ENCODE results near the gene MTHFR. TPM values are rescaled to one million over a fixed set of nuclear protein-coding genes. Genes with fewer than 3 reads are reported as not detected.

Gene MTHFR
- total and polyA plus RNA-seq, 2 of the 4 experiments (the other 2 are of a cell fraction), result 7.3 to 7.4 TPM

- Histone ChIP-seq H3K4ac (ENCODE audit: low read depth, low read length) (no peak overlapping the region), H2BK15ac (ENCODE audit: low read depth, low read length) (no peak overlapping the region), H3K27me3 (ENCODE audit: control insufficient read depth, insufficient read depth, low read length) (no peaks in the 10 kb centered on the region), H4K20me1 (ENCODE audit: insufficient read depth, low read length) (peaks cover 4% of the 10 kb centered on the region; the same call in 1 of the 2 replicates), H2AK5ac (ENCODE audit: low read depth, low read length) (no peak overlapping the region), H3K56ac (ENCODE audit: extremely low read depth, insufficient read depth, low read length) (no peak overlapping the region), H4K91ac (ENCODE audit: insufficient read depth, low read depth, low read length) (no peak overlapping the region), H3K36me3 (ENCODE audit: control insufficient read depth, insufficient read depth, low read length) (peaks cover 6% of the 10 kb centered on the region), H3K9ac (ENCODE audit: low read depth, low read length) (no peak overlapping the region), H2BK5ac (ENCODE audit: low read depth, low read length, poor library complexity, severe bottlenecking) (no peak overlapping the region), H3K14ac (replicated peaks; ENCODE audit: low read depth, low read length) (no peak overlapping the region), H2BK20ac (ENCODE audit: low read depth, low read length) (no peak overlapping the region), H2AK9ac (replicated peaks; ENCODE audit: low read depth, low read length, poor library complexity) (no peak overlapping the region), H3K9me3 (ENCODE audit: control insufficient read depth, insufficient read depth, low read length) (no peaks in the 10 kb centered on the region), H3K4me3 (ENCODE audit: insufficient read depth, low read depth, low read length) (no peak overlapping the region), H2AFZ (replicated peaks; ENCODE audit: low read length, poor library complexity) (no peak overlapping the region), H4K8ac (ENCODE audit: low read depth in 2 of 2, low read length in 2 of 2) (no peak overlapping the region), H3K79me1 (ENCODE audit: low read depth in 1 of 2, low read length in 2 of 2) (peaks cover 22 to 32% of the 10 kb centered on the region in 2 experiments), H4K5ac (ENCODE audit: low read depth, low read length) (no peak overlapping the region), H3K4me1 (ENCODE audit: control insufficient read depth, insufficient read depth, low read length) (0 out of 2 replicates have a peak, but pooled peaks cover 3% of the 10 kb centered on the region), H3K27ac (ENCODE audit: insufficient read depth, low read length) (no peak overlapping the region), H3K23ac (ENCODE audit: low read depth, low read length) (no peak overlapping the region), H3K18ac (ENCODE audit: low read depth, low read length) (no peak overlapping the region), H3K9me1 (ENCODE audit: insufficient read depth, low read length) (peaks cover 10% of the 10 kb centered on the region; the same call in 1 of the 2 replicates), H2BK120ac (ENCODE audit: low read depth, low read length) (no peak overlapping the region), H3K4me2 (ENCODE audit: low read depth, low read length) (no peak overlapping the region)
- DNase-seq, result no peak
- TF ChIP-seq POLR2A (IDR thresholded peaks at IDR 0.05; ENCODE audit: low read depth, low read length) (no peak), FOS (IDR thresholded peaks at IDR 0.05; ENCODE audit: low read depth, low read length) (no peak), MXI1 (IDR thresholded peaks at IDR 0.05; ENCODE audit: borderline replicate concordance, low read depth, low read length) (no peak), MAFK (IDR thresholded peaks at IDR 0.05; ENCODE audit: low read depth, low read length) (no peak), SMC3 (IDR thresholded peaks at IDR 0.05; ENCODE audit: low read depth, low read length) (no peak), RCOR1 (IDR thresholded peaks at IDR 0.05; ENCODE audit: insufficient replicate concordance, low read length) (no peak), CEBPB (IDR thresholded peaks at IDR 0.05; ENCODE audit: low read depth, low read length) (no peak), NFE2L2 (IDR thresholded peaks at IDR 0.05; ENCODE audit: low read depth, low read length) (no peak), USF2 (IDR thresholded peaks at IDR 0.05; ENCODE audit: low read depth, low read length) (no peak), CHD1 (IDR thresholded peaks at IDR 0.05; ENCODE audit: low read depth, low read length) (no peak), MAZ (IDR thresholded peaks at IDR 0.05; ENCODE audit: borderline replicate concordance, low read depth, low read length) (no peak), RFX5 (IDR thresholded peaks at IDR 0.05; ENCODE audit: low read depth, low read length) (no peak), BHLHE40 (IDR thresholded peaks at IDR 0.05; ENCODE audit: low read depth, low read length) (no peak), RAD21 (IDR thresholded peaks at IDR 0.05; ENCODE audit: low read length) (no peak), ELK1 (IDR thresholded peaks at IDR 0.05; ENCODE audit: borderline replicate concordance, low read depth, low read length) (no peak)
- dilution Hi-C loops (cut with HindIII; ENCODE audit: low sequenced_read_pairs, unreplicated experiment), result no loop called here
- ChIA-PET POLR2A (ENCODE audit: unreplicated experiment) (no interaction called here), CTCF (no interaction called here)
- no peak for ATAC-seq (ENCODE audit: low read depth)
- intact Hi-C loops (cut with micrococcal nuclease), result no loop called here
- in situ Hi-C loops (cut with MboI; ENCODE audit: low sequenced_read_pairs), result no loop called here
- WGBS, 2 experiments (ENCODE audit: extremely low coverage in 2 of 2, insufficient read length in 1 of 2), result no CpG with 5 or more reads among the region's 4 CpGs
- no TSS peak for BruUV-seq (replicated peaks)
These were observed 64.3 kb downstream of the MTHFR start for GRCh38 chr1:11741482-11741881.
